GM21423 (cell line): ENCODE measurements around the gene GLRX3.

Experiments used
- ATAC-seq: cut with Tn5 transposase; IDR thresholded peaks from one replicate; pipeline ENCODE4 v1.9.1; 2021; ENCODE audit warnings: mild to moderate bottlenecking, moderate library complexity; ENCODE audit not compliant: unreplicated experiment

Gene GLRX3

GRCh38 chr10:130137090-130137448 is 878 bp downstream of the GLRX3 start:
- no peak for ATAC-seq

DNA sequence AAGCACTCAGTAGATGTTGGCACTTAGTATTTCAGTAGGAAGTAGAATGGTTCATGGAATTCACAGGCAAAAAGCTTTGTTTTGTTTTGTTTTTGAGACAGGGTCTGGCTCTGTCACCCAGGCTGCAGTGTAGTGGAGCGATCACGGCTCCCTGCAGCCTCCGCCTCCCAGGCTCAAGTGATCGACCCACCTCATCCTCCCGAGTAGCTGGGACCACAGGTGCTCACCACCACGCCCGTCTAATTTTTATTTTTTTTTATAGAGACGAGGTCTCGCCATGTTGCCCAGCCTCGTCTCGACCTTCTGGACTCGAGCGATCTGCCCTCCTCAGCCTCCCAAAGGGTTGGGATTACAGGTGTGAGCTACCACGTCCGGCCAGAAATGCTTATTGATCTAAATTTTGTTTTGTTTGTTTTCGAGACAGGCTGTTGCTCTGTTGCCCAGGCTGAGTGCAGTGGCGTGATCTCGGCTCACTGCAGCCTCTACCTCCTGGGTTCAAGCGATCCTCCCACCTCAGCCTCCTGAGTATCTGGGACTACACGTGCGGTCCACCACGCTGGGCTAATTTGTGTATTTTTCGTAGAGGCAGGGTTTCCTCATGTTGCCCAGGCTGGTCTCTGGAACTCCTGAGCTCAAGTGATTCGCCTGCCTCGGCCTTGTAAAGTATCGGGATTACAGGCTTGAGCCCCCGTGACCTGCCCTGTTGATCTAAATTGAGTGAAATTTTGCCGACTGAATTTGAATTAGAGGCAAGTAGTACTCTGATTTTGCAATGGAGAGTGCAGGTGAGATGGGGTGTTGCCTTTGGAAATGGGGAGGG is 1.7 kb downstream of the GLRX3 start:
- no peak for ATAC-seq

DNA sequence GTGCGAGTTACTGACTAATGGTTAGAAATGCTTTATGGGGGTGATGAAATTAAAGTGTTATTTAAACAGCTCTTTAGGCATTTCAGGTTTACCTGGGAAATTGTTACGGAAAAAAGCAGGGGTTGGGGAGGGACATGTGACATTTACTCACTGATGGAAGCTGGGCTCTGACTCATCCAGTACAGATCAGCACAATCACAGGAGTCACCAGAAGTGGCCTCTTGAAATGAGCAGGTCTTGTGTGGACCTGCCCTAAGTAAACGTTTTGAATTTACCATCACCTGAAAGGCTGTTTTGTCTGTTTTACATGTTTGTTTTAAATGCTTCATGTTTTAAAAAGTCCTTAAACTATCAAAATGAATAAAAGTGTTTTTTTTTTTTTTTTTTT is 2.3 kb downstream of the GLRX3 start:
- no peak for ATAC-seq

DNA sequence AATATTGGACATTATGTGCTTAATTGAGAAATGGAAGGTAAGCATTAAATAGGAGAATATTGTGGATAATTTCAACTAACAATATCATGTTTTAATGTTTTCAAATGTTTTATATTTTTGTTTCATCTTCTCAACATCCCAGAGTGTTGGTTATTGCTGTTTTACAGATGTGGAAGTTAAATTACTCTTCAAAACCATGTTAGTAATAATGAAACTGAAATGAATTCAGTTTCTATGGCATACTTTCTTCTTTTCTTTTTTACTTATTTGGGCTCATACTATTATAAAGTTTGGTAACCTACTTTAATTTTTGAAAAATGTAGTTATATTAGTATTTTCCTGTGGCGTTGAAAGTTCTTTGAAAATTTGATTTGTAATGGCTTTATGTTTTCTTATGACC is 4.2 kb downstream of the GLRX3 start:
- no peak for ATAC-seq

- ATAC-seq: no peak
These were observed 4.8 kb downstream of the GLRX3 start for GRCh38 chr10:130141038-130141437.

DNA sequence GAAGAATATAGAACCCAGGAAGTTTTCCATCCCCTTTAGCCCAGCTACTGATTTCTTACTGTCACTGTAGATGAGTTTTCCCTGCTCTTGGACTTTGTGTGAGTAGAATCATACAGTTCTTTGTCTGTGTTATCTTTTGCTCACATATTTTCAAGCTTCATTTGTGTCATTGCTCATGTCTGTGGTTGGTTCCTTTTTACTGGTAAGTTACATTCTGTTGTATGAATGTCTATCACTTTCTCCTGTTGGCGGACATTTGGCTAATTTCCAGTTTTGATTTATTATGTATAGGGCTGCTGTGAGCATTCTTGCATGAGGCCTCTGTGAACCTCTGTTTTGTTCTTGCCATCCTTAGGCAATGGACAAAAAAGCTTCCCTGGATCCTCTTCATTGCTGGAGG is 5.3 kb downstream of the GLRX3 start:
- ATAC-seq: peak; percentile 25

GRCh38 chr10:130141878-130142277 is 5.7 kb downstream of the GLRX3 start:
- peak; percentile 90 for ATAC-seq

- ATAC-seq: no peak
These were observed 9.9 kb downstream of the GLRX3 start for GRCh38 chr10:130146042-130146441.

DNA sequence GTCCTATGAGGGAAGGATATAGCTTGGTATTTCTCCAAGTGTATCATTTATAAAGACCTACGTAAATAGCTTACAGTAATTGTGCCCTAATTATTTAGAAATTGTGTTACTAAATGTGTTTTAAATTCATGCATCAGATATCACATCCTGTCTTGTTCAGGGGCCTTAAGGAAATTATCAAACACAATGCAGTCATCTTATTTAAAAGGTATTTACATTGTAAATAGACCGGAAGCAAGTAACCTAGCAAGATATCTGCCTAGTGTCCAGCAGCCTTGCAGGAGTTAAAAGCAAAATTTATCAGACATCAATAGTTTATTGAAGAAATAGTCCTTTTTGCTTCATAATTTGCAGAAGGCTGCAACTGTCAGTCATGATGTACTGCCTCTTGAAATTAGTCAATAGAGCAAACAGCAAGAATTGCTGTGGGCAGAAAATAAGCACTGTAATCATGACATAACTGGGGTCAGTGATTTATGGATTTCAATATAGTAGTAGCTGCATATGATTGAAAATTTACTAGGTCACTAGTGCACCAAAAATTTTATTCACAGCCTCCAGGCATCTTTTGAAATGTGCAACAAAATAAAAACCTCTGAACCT is 23.1 kb downstream of the GLRX3 start:
- ATAC-seq: no peak

DNA sequence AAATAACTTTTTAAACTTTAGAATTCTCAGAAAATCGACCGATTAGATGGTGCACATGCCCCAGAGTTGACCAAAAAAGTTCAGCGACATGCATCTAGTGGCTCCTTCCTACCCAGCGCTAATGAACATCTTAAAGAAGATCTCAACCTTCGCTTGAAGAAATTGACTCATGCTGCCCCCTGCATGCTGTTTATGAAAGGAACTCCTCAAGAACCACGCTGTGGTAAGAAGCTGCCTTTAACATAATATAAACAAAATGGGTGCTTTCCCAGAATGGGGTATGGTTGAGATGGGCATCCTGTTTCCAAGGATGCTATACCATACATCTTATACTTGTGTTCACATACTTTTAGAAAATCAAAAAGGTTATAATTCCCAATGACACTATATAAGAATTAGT is 24.6 kb downstream of the GLRX3 start:
- ATAC-seq: peak; percentile 74

DNA sequence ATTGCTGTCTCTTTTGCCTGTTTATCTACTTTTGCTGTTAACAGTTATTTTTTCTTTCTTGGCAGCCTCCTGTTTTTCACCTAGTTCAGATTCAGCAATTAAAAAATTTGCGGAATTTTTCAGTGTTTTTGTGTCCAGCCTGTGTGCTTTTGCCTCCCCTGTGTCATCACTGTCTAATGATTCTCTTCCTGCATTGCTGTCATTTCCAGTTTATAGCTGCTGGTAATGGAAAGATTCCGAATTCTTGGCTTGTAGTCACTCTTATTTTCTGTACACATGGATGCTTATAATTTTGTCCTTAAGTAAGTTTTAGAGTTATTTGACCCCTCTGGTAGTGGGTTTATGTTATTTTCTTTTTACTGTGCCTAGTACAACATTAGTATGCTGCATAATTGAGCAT is 25.1 kb downstream of the GLRX3 start:
- no peak for ATAC-seq

DNA sequence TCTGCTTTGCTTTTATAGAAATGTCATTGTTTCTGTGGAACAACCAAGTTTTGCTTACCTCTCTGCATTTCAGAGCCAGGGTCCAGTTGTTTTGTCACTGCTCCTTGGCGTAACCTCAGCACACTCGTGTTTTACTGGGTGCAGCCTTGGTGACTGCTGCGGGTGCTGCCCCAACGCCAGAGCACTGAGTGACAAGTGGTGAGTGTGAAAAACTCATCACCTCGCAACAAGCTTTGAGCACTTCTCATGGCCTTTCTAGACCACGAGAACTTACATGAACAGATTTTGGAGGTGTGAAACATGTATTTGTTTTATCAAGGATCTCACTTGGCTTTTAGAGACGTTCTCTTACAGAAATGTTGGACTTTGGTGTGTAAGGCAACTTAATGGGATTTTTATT is 31.0 kb downstream of the GLRX3 start:
- no peak for ATAC-seq

GRCh38 chr10:130167707-130168106 is 31.5 kb downstream of the GLRX3 start:
- no peak for ATAC-seq

- ATAC-seq: no peak
These were observed 33.1 kb downstream of the GLRX3 start for GRCh38 chr10:130169136-130169859.

- peak; percentile 77 for ATAC-seq
These were observed 35.0 kb downstream of the GLRX3 start for GRCh38 chr10:130171196-130171595.

- no peak for ATAC-seq
These were observed 38.1 kb downstream of the GLRX3 start for GRCh38 chr10:130174328-130174727.

DNA sequence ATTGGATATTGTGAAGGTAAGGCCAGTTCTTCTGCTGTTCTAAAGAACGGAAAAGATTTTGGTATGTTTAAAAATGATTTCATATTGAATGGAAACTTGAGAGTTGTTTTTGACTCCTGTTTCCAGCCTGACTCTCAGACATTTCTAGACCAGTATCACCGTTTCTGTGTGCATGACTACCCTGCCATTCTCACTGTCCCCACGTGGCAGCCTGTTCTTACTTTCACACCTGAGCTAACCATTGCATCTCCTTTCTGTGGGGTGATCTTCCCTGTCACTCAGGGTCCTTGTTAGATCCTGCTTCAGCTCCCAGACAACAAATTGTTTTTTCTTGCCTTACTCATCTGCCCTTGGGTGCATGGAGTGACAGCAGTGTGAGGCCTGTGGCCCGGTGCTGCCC is 38.9 kb downstream of the GLRX3 start:
- ATAC-seq: no peak

DNA sequence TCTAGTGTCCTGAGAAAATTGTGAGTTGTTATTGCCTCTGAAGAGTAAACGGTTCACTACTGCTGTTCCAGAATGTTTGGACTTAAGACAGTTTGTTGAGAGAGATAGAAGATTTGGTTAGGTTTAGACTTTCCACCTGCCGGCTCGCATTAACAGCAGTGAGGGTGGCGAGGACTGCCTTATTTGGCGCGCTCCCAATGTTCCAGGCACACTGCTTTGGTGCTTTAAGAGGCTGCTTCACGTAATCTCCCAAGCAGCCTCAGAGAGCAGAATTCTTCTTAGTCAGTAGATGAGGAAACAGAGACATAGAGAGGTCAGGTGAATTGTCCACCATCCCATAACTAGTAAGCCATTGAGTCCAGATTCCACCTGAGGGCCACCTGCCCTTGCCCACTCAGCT is 41.1 kb downstream of the GLRX3 start:
- ATAC-seq: no peak

- ATAC-seq: no peak
These were observed 43.4 kb downstream of the GLRX3 start for GRCh38 chr10:130179640-130180039.

GRCh38 chr10:130180416-130180815 is 44.2 kb downstream of the GLRX3 start:
- ATAC-seq: no peak

DNA sequence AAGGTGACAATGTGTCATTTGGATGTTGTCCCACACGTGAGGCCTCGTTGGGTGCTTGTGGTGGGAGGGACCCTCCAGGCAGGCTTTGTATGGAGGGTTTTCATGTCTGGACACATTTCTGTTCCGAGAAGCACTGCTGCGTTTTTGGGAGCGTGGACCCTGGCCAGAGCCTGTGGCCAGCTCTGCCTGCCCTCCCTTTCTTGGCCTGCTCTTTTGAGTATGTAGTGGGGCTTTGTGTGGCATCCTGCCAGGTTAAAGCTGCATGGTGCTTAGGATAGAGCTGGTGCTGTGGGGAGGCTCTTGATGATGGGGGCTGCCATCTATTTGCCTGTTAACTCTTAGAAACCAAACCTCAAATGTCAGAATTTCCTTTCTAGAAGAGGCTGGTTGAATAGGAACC is 45.7 kb downstream of the GLRX3 start:
- ATAC-seq: no peak

DNA sequence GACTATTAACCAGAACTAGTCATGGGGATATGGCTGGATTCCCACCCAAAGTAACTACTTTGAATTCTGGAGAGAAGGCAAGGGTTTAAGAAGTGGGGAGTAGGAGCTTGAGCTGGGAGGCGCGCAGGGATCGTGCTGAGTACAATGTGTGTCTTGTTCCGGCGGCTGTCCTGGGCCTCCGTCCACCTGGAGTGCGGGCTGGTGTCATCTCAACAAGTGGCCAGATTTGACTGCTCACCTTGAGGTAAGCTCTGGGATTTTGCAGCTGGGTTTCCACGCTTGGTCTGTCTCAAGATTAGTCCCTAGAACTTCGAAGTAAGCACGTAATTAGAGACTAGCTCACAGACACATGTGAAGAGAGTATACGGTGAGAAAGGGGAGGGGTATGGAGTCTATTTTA is 49.4 kb downstream of the GLRX3 start:
- no peak for ATAC-seq
